ENCODE measurements around the gene UBL5.

Gene UBL5

GRCh38 chr19:9862938-9863337 lies 35.2 kb downstream of the UBL5 start:
- no peak for DNase-seq (ENCODE audit: low spot score)
- TF ChIP-seq CTCF (IDR thresholded peaks at IDR 0.05; ENCODE audit: borderline replicate concordance, control extremely low read depth, extremely low read depth, insufficient read depth, missing control alignments), result no peak
- in situ Hi-C loops (cut with MboI; ENCODE audit: low sequenced_read_pairs, unreplicated experiment), result no loop called here

- no peak for DNase-seq (ENCODE audit: low spot score)
- in situ Hi-C loops (cut with MboI; ENCODE audit: low sequenced_read_pairs, unreplicated experiment), result no loop called here
- TF ChIP-seq CTCF (IDR thresholded peaks at IDR 0.05; ENCODE audit: borderline replicate concordance, control extremely low read depth, extremely low read depth, insufficient read depth, missing control alignments), result no peak
Observed at GRCh38 chr19:9863759-9864158, 36.0 kb downstream of the UBL5 start.

- TF ChIP-seq CTCF (IDR thresholded peaks at IDR 0.05; ENCODE audit: borderline replicate concordance, control extremely low read depth, extremely low read depth, insufficient read depth, missing control alignments), result no peak
- in situ Hi-C loops (cut with MboI; ENCODE audit: low sequenced_read_pairs, unreplicated experiment), result no loop called here
- no peak for DNase-seq (ENCODE audit: low spot score)
Observed at GRCh38 chr19:9865732-9866501, 38.2 kb downstream of the UBL5 start.

- no peak for DNase-seq (ENCODE audit: low spot score)
- no peak for TF ChIP-seq CTCF (IDR thresholded peaks at IDR 0.05; ENCODE audit: borderline replicate concordance, control extremely low read depth, extremely low read depth, insufficient read depth, missing control alignments)
- in situ Hi-C loops (cut with MboI; ENCODE audit: low sequenced_read_pairs, unreplicated experiment), result no loop called here
Observed at GRCh38 chr19:9868983-9869617, 41.4 kb downstream of the UBL5 start.

GRCh38 chr19:9871626-9872338 lies 44.1 kb downstream of the UBL5 start:
- no peak for DNase-seq (ENCODE audit: low spot score)
- in situ Hi-C loops (cut with MboI; ENCODE audit: low sequenced_read_pairs, unreplicated experiment), result no loop called here
- TF ChIP-seq CTCF (IDR thresholded peaks at IDR 0.05; ENCODE audit: borderline replicate concordance, control extremely low read depth, extremely low read depth, insufficient read depth, missing control alignments), result no peak

GRCh38 chr19:9872618-9873242 lies 45.0 kb downstream of the UBL5 start:
- no peak for TF ChIP-seq CTCF (IDR thresholded peaks at IDR 0.05; ENCODE audit: borderline replicate concordance, control extremely low read depth, extremely low read depth, insufficient read depth, missing control alignments)
- no peak for DNase-seq (ENCODE audit: low spot score)
- in situ Hi-C loops (cut with MboI; ENCODE audit: low sequenced_read_pairs, unreplicated experiment), result no loop called here
